SK-N-SH treated with all-trans-retinoic acid at 6 μM for 48 hours (cell line): Measurements from ENCODE around the gene MCM7.

Source experiments
- ATAC-seq: fragments of 200-7000 bp; cut with Tn5 transposase; 3 replicates; pipeline ENCODE4 v1.9.1; 2020; ENCODE audit warnings: mild to moderate bottlenecking, moderate library complexity
- ARNTL ChIP-seq: fragments of 450-650 bp; formaldehyde crosslinking; IDR thresholded peaks from 2 replicates; pipeline ENCODE4 v1.5.0; 2020; ENCODE audit warnings: low read depth, mild to moderate bottlenecking, moderate library complexity, borderline replicate concordance
- BACH2 ChIP-seq: fragments of 250-450 bp; sonication (Bioruptor Pico); IDR thresholded peaks from 2 replicates; pipeline ENCODE4 v1.9.0; 2021; ENCODE audit warnings: mild to moderate bottlenecking, borderline replicate concordance
- CSDC2 ChIP-seq: fragments of 250-450 bp; sonication (Bioruptor Pico); IDR thresholded peaks from 2 replicates; pipeline ENCODE4 v1.5.0; 2020; ENCODE audit warnings: mild to moderate bottlenecking, moderate library complexity
- GLIS3 ChIP-seq: fragments of 250-450 bp; sonication (Bioruptor Pico); IDR thresholded peaks from 2 replicates; pipeline ENCODE4 v1.5.0; 2020; ENCODE audit warnings: mild to moderate bottlenecking, moderate library complexity
- ISL1 ChIP-seq: fragments of 250-450 bp; sonication (Bioruptor Pico); IDR thresholded peaks from 2 replicates; pipeline ENCODE4 v2.1.2; 2022; ENCODE audit warnings: mild to moderate bottlenecking, moderate library complexity
- OSR1 ChIP-seq: fragments of 250-450 bp; sonication (Bioruptor Pico); IDR thresholded peaks from 2 replicates; pipeline ENCODE4 v1.8.0; 2022; ENCODE audit warnings: moderate library complexity, mild to moderate bottlenecking, inconsistent platforms
- PATZ1 ChIP-seq: fragments of 250-450 bp; sonication (Bioruptor Pico); IDR thresholded peaks from 2 replicates; pipeline ENCODE4 v1.8.0; 2020; ENCODE audit warnings: mild to moderate bottlenecking, moderate library complexity, borderline replicate concordance
- PPARA ChIP-seq: fragments of 250-450 bp; sonication (Bioruptor Pico); IDR thresholded peaks from 2 replicates; pipeline ENCODE4 v1.5.0; 2020; ENCODE audit warnings: mild to moderate bottlenecking, borderline replicate concordance
- RARB ChIP-seq: fragments of 250-450 bp; sonication (Bioruptor Pico); IDR thresholded peaks from 2 replicates; pipeline ENCODE4 v1.8.0; 2021; ENCODE audit warnings: mild to moderate bottlenecking, moderate library complexity
- SNAI2 ChIP-seq: fragments of 250-450 bp; sonication (Bioruptor Pico); IDR thresholded peaks from 2 replicates; pipeline ENCODE4 v1.5.0; 2020; ENCODE audit warnings: mild to moderate bottlenecking, moderate library complexity
- TOX ChIP-seq: fragments of 250-450 bp; sonication (Bioruptor Pico); IDR thresholded peaks from 2 replicates; pipeline ENCODE4 v1.8.0; 2021; ENCODE audit warnings: mild to moderate bottlenecking, moderate library complexity, borderline replicate concordance
- ZC3H10 ChIP-seq: fragments of 250-450 bp; sonication (Bioruptor Pico); IDR thresholded peaks from 2 replicates; pipeline ENCODE4 v1.5.1; 2021; ENCODE audit warnings: mild to moderate bottlenecking, moderate library complexity
- ZFP3 ChIP-seq: fragments of 250-450 bp; sonication (Bioruptor Pico); IDR thresholded peaks from 2 replicates; pipeline ENCODE4 v1.5.0; 2020; ENCODE audit warnings: mild to moderate bottlenecking, moderate library complexity
- ZFP30 ChIP-seq: fragments of 450-650 bp; formaldehyde crosslinking; IDR thresholded peaks from 2 replicates; pipeline ENCODE4 v1.5.0; 2022; ENCODE audit warnings: mild to moderate bottlenecking, moderate library complexity
- ZNF565 ChIP-seq: fragments of 450-650 bp; formaldehyde crosslinking; conservative IDR thresholded peaks from 2 replicates; pipeline ENCODE4 v1.5.0; 2020; ENCODE audit warnings: low read depth, mild to moderate bottlenecking, moderate library complexity
- ZNF70 ChIP-seq: fragments of 450-650 bp; formaldehyde crosslinking; IDR thresholded peaks from 2 replicates; pipeline ENCODE4 v1.5.0; 2020; ENCODE audit warnings: mild to moderate bottlenecking, moderate library complexity
- ZNF8 ChIP-seq: fragments of 450-650 bp; formaldehyde crosslinking; IDR thresholded peaks from 2 replicates; pipeline ENCODE4 v1.5.0; 2020; ENCODE audit warnings: mild to moderate bottlenecking, moderate library complexity
- TF ChIP-seq, protein P1 (sequence below): fragments of 250-450 bp; sonication (Bioruptor Pico); IDR thresholded peaks from 2 replicates; pipeline ENCODE4 v1.5.1; 2020; ENCODE audit warnings: low read depth, mild to moderate bottlenecking, moderate library complexity
- TF ChIP-seq, protein P2 (sequence below): fragments of 250-450 bp; sonication (Bioruptor Pico); IDR thresholded peaks from 2 replicates; pipeline ENCODE4 v1.8.0; 2021; ENCODE audit warnings: low read depth, mild to moderate bottlenecking, moderate library complexity, borderline replicate concordance
- TF ChIP-seq, protein P3 (sequence below): fragments of 250-450 bp; sonication (Bioruptor Pico); IDR thresholded peaks from 2 replicates; pipeline ENCODE4 v1.5.1; 2021; ENCODE audit warnings: mild to moderate bottlenecking, moderate library complexity
- TF ChIP-seq, protein P4 (sequence below): fragments of 250-450 bp; sonication (Bioruptor Pico); IDR thresholded peaks from 2 replicates; pipeline ENCODE4 v1.5.0; 2020; ENCODE audit warnings: mild to moderate bottlenecking, moderate library complexity

MCM7 gene

GRCh38 chr7:100048680-100049079, 52.5 kb downstream of the MCM7 start:
- no peak for ATAC-seq
- TF ChIP-seq ZNF565 (CRISPR knock-in tag) (no peak), SNAI2 (no peak), TOX (no peak), RARB (CRISPR knock-in tag) (no peak), ZNF8 (CRISPR knock-in tag) (no peak), ZFP3 (CRISPR knock-in tag) (no peak), ZNF70 (CRISPR knock-in tag) (no peak), CSDC2 (CRISPR knock-in tag) (no peak), ISL1 (no peak), BACH2 (no peak), ARNTL (CRISPR knock-in tag) (no peak), GLIS3 (no peak), PATZ1 (CRISPR knock-in tag) (no peak), ZC3H10 (no peak), PPARA (no peak), OSR1 (CRISPR knock-in tag) (no peak)
- TF ChIP-seq, protein P1, sequence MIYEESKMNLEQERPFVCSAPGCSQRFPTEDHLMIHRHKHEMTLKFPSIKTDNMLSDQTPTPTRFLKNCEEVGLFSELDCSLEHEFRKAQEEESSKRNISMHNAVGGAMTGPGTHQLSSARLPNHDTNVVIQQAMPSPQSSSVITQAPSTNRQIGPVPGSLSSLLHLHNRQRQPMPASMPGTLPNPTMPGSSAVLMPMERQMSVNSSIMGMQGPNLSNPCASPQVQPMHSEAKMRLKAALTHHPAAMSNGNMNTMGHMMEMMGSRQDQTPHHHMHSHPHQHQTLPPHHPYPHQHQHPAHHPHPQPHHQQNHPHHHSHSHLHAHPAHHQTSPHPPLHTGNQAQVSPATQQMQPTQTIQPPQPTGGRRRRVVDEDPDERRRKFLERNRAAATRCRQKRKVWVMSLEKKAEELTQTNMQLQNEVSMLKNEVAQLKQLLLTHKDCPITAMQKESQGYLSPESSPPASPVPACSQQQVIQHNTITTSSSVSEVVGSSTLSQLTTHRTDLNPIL = no peak
- TF ChIP-seq, protein P2, sequence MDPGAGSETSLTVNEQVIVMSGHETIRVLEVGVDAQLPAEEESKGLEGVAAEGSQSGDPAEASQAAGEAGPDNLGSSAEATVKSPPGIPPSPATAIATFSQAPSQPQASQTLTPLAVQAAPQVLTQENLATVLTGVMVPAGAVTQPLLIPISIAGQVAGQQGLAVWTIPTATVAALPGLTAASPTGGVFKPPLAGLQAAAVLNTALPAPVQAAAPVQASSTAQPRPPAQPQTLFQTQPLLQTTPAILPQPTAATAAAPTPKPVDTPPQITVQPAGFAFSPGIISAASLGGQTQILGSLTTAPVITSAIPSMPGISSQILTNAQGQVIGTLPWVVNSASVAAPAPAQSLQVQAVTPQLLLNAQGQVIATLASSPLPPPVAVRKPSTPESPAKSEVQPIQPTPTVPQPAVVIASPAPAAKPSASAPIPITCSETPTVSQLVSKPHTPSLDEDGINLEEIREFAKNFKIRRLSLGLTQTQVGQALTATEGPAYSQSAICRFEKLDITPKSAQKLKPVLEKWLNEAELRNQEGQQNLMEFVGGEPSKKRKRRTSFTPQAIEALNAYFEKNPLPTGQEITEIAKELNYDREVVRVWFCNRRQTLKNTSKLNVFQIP (CRISPR knock-in tag) = no peak
- TF ChIP-seq, protein P3, sequence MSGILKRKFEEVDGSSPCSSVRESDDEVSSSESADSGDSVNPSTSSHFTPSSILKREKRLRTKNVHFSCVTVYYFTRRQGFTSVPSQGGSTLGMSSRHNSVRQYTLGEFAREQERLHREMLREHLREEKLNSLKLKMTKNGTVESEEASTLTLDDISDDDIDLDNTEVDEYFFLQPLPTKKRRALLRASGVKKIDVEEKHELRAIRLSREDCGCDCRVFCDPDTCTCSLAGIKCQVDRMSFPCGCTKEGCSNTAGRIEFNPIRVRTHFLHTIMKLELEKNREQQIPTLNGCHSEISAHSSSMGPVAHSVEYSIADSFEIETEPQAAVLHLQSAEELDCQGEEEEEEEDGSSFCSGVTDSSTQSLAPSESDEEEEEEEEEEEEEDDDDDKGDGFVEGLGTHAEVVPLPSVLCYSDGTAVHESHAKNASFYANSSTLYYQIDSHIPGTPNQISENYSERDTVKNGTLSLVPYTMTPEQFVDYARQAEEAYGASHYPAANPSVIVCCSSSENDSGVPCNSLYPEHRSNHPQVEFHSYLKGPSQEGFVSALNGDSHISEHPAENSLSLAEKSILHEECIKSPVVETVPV = no peak
- TF ChIP-seq, protein P4, sequence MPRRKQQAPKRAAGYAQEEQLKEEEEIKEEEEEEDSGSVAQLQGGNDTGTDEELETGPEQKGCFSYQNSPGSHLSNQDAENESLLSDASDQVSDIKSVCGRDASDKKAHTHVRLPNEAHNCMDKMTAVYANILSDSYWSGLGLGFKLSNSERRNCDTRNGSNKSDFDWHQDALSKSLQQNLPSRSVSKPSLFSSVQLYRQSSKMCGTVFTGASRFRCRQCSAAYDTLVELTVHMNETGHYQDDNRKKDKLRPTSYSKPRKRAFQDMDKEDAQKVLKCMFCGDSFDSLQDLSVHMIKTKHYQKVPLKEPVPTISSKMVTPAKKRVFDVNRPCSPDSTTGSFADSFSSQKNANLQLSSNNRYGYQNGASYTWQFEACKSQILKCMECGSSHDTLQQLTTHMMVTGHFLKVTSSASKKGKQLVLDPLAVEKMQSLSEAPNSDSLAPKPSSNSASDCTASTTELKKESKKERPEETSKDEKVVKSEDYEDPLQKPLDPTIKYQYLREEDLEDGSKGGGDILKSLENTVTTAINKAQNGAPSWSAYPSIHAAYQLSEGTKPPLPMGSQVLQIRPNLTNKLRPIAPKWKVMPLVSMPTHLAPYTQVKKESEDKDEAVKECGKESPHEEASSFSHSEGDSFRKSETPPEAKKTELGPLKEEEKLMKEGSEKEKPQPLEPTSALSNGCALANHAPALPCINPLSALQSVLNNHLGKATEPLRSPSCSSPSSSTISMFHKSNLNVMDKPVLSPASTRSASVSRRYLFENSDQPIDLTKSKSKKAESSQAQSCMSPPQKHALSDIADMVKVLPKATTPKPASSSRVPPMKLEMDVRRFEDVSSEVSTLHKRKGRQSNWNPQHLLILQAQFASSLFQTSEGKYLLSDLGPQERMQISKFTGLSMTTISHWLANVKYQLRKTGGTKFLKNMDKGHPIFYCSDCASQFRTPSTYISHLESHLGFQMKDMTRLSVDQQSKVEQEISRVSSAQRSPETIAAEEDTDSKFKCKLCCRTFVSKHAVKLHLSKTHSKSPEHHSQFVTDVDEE (CRISPR knock-in tag) = no peak

DNA sequence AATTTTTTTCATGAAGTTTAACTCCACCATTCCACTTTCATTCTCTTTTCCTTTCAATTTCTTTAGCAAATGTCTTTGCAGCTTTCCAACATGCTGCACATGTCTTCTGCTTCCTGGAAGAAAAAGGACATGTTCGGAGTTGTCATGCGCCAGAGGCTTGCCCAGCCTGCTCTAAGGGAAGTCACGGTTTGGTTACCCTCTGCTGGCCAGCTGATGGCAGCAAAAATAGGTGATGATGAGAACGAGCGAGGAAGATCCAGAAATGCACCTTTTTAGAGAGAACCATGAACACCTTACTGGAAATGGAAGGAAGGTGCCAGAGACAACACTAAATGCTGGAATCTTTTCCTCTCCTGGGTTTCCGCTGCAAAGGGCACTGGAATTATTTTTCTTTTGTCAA, 56.5 kb downstream of the MCM7 start:
- TF ChIP-seq ZFP30 (CRISPR knock-in tag) = no peak
- TF ChIP-seq, protein P2 (CRISPR knock-in tag) = no peak
- no peak for TF ChIP-seq ISL1
- TF ChIP-seq ZNF565 (CRISPR knock-in tag) = no peak
- no peak for TF ChIP-seq GLIS3
- TF ChIP-seq, protein P1 = no peak
- no peak; the same call in 2 of the 3 replicates for ATAC-seq
